Bone marrow (tissue), 2 donors: Measurements from ENCODE around the gene TPM2.
"Not testable (repeated sequence)": the region's sequence is repeated elsewhere in the genome, so short reads cannot be mapped to it uniquely, and the experiment has no call there.

Experiments
- DNase-seq, 2 donors: peaks; one replicate each; lab custom pipeline; 2025; lab: John Stamatoyannopoulos, UW

The TPM2 gene

GRCh38 chr9:35656348-35656747 lies 33.4 kb downstream of the TPM2 start:
- no peak for DNase-seq

- no peak for DNase-seq
Measured at GRCh38 chr9:35653611-35654010, 36.1 kb downstream of the TPM2 start.

- DNase-seq = no peak
Measured at GRCh38 chr9:35652829-35653209, 36.9 kb downstream of the TPM2 start.

- DNase-seq = no peak
Measured at GRCh38 chr9:35651956-35652828, 37.5 kb downstream of the TPM2 start.

GRCh38 chr9:35650341-35651158 lies 39.2 kb downstream of the TPM2 start, which contains the start of gene SIT1:
Gene SIT1 (minus strand): TSS chr9:35650931. CDS start chr9:35650853, 78 bp downstream.
- no peak for DNase-seq

GRCh38 chr9:35649431-35650340 lies 40.0 kb downstream of the TPM2 start:
- DNase-seq = peak in 1 of 2 donors; percentile 56

GRCh38 chr9:35646533-35647265 lies 43.0 kb downstream of the TPM2 start:
- DNase-seq = peak; percentile 73 to 78

GRCh38 chr9:35646153-35646532 lies 43.6 kb downstream of the TPM2 start:
- DNase-seq = peak in 1 of 2 donors; percentile 41

- DNase-seq = not testable (repeated sequence)
Measured at GRCh38 chr9:35645736-35646135, 44.0 kb downstream of the TPM2 start.

- no peak for DNase-seq
Measured at GRCh38 chr9:35643046-35643445, 46.7 kb downstream of the TPM2 start.

- peak in 1 of 2 donors; percentile 9 for DNase-seq
Measured at GRCh38 chr9:35641478-35641877, 48.2 kb downstream of the TPM2 start.

- not testable (repeated sequence) for DNase-seq
Measured at GRCh38 chr9:35640431-35640830, 49.3 kb downstream of the TPM2 start.

- no peak for DNase-seq
Measured at GRCh38 chr9:35639631-35640030, 50.1 kb downstream of the TPM2 start.

- not testable (repeated sequence) for DNase-seq
Measured at GRCh38 chr9:35639225-35639624, 50.5 kb downstream of the TPM2 start.

GRCh38 chr9:35638751-35639150 lies 51.0 kb downstream of the TPM2 start:
- DNase-seq = not testable (repeated sequence)

- not testable (repeated sequence) for DNase-seq
Measured at GRCh38 chr9:35637427-35637955, 52.2 kb downstream of the TPM2 start.

- not testable (repeated sequence) for DNase-seq
Measured at GRCh38 chr9:35636877-35637246, 52.9 kb downstream of the TPM2 start.

GRCh38 chr9:35636135-35636876 lies 53.4 kb downstream of the TPM2 start:
- DNase-seq = peak in 1 of 2 donors; percentile 54

GRCh38 chr9:35635730-35636129 lies 54.0 kb downstream of the TPM2 start:
- DNase-seq = no peak
